ENCODE results near the gene TMEM150A. TPM values are rescaled to one million over a fixed set of nuclear protein-coding genes. Genes with fewer than 3 reads are reported as not detected.

The TMEM150A gene
- total RNA-seq, 2 donors from 2014 or later, result 18.3 to 18.5 TPM

DNA sequence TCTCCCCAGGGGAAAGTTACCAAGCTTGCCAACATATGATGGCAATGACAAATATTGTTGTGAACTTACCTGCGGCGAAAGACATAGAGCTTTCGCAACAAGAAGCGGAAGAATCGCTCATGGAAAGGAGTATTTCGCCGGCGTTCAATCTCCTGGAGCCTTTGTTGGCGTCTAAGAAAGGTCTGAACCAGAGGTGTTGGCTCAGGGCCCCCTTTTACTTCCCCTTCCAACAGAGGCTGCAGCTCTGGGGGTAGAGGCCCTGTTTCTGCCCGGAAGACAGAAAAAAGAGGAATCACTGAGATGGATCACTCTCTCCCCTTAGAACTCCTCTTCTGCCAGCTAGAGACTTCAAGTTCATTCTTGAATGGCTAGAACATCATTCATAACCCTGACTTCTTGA lies 52.0 kb downstream of the TMEM150A start:
- no peak for DNase-seq (ENCODE audit: low spot score)
- intact Hi-C loops (cut with DNase I), result loop anchor here in 1 of 2 donors (2.0 kb wide), 1 partner anchor 130 kb away; no protein-coding TSS in a partner anchor

GRCh38 chr2:85549826-85550225 lies 52.7 kb downstream of the TMEM150A start:
- intact Hi-C loops (cut with DNase I), result loop anchor here (2.0 to 5.0 kb wide), 2 partner anchors 118 to 129 kb away; no protein-coding TSS in a partner anchor
- DNase-seq (ENCODE audit: low spot score), result no peak

DNA sequence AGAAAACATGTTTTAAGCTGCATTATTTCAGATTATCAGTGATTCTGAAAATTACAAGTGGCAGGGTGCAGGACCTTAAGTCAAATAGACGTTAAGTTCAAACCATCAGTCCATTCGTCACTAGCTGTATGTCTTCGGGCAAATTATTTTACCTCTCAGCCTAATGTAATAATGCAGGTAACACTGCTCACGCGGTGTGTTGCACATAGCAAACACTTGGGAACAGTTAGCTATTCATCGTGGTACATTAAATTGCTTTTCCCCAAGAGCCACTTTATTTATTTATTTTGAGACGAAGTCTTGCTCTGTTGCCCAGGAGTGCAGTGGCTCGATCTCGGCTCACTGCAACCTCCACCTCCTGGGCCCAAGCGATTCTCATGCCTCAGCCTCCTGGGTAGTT lies 53.4 kb downstream of the TMEM150A start:
- intact Hi-C loops (cut with DNase I), result loop anchor here in 1 of 2 donors (5.0 kb wide), 1 partner anchor 117 kb away; no protein-coding TSS in a partner anchor
- DNase-seq (ENCODE audit: low spot score), result no peak

DNA sequence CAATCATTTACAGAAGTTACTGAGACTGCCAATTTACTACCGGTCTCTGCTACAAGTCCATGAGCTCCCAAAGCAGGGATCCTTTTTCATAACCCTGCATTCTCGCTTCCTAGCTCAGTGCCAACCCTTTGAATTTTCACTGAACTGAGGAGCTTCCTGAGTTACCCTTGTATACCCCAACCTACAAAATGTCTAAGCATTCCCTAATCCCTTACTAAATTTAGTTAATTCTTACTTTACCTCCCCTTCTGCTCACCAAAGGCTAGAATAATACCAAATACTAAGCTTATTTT lies 53.9 kb downstream of the TMEM150A start:
- no peak for DNase-seq (ENCODE audit: low spot score)
- intact Hi-C loops (cut with DNase I), result loop anchor here in 1 of 2 donors (5.0 kb wide), 1 partner anchor 116 kb away; no protein-coding TSS in a partner anchor

Other genes starting within 250 kb of the TMEM150A start
- 10 to 100 TPM; 29.2 TPM for gene RETSAT, start 248.2 kb downstream of the TMEM150A start, total RNA-seq
- gene ELMOD3, start 247.9 kb downstream of the TMEM150A start, total RNA-seq, result 10 to 100 TPM; 11.2 to 13.1 TPM
- gene CAPG, start 192.3 kb downstream of the TMEM150A start, total RNA-seq, result 10 to 100 TPM; 56.6 to 72.1 TPM
- gene SH2D6, start 184.0 kb downstream of the TMEM150A start, total RNA-seq, result not detected
- 100 to 1,000 TPM; 233 to 277 TPM for gene MAT2A, start 63.5 kb downstream of the TMEM150A start, total RNA-seq
- gene GGCX, start 41.2 kb downstream of the TMEM150A start, total RNA-seq, result 10 to 100 TPM; 26.3 to 31.2 TPM
- gene VAMP8, start 25.1 kb downstream of the TMEM150A start, total RNA-seq, result 10 to 100 TPM; 29.7 to 54.9 TPM
- 10 to 100 TPM; 79.9 to 96.2 TPM for gene VAMP5, start 18.3 kb downstream of the TMEM150A start, total RNA-seq
- 10 to 100 TPM; 88.3 to 99.2 TPM for gene RNF181, start 7.0 kb downstream of the TMEM150A start, total RNA-seq
- 10 to 100 TPM; 15.8 to 18.4 TPM for gene C2orf68, start 9.4 kb upstream of the TMEM150A start, total RNA-seq
- 10 to 100 TPM; 32.7 to 33.0 TPM for gene USP39, start 13.5 kb upstream of the TMEM150A start, total RNA-seq
- 1 to 10 TPM in 1 of 2 donors, not detected in 1; 1.7 TPM for gene SFTPB, start 65.5 kb upstream of the TMEM150A start, total RNA-seq
- 1 to 10 TPM; 2.4 to 5.3 TPM for gene GNLY, start 91.7 kb upstream of the TMEM150A start, total RNA-seq
- 10 to 100 TPM; 16.6 to 17.5 TPM for gene ATOH8, start 151.3 kb upstream of the TMEM150A start, total RNA-seq